GM18868 (cell line): ENCODE measurements around the gene MROH2A.

Source experiments
- ATAC-seq: cut with Tn5 transposase; IDR thresholded peaks from one replicate; pipeline ENCODE4 v1.9.1; 2021; ENCODE audit warnings: mild to moderate bottlenecking, moderate library complexity; ENCODE audit not compliant: unreplicated experiment

The MROH2A gene

DNA sequence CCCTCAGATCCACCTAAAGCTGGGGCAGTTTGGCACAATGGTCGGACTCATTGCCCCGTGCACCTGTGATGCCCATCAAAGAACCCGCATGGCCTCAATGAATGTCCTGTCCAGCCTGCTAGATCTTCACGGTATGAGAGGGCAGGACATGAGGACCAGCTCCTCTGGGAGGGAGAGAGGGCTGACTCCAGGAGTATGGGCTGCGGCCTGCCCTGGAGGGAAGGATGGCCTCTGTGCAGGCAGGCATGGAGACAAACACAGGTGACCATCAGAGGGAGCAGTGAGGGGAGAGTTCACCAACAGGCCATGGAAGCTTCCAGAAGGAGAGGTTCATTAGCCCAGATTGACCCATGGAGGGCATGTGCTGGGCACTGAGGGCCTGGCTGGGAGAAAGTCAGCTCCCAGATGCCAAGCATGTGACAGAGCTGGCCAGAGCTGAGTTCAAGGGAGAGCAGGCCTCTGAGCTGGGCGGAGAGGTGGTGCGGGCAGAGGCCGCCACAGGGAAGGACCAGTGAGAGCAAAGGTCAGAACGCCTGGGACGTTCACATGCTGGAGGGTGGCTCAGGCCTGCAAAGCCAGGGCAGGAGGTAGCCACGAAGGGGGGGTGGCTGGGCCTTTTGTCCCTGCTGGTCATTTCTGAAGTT is 40.0 kb downstream of the MROH2A start:
- no peak for ATAC-seq

DNA sequence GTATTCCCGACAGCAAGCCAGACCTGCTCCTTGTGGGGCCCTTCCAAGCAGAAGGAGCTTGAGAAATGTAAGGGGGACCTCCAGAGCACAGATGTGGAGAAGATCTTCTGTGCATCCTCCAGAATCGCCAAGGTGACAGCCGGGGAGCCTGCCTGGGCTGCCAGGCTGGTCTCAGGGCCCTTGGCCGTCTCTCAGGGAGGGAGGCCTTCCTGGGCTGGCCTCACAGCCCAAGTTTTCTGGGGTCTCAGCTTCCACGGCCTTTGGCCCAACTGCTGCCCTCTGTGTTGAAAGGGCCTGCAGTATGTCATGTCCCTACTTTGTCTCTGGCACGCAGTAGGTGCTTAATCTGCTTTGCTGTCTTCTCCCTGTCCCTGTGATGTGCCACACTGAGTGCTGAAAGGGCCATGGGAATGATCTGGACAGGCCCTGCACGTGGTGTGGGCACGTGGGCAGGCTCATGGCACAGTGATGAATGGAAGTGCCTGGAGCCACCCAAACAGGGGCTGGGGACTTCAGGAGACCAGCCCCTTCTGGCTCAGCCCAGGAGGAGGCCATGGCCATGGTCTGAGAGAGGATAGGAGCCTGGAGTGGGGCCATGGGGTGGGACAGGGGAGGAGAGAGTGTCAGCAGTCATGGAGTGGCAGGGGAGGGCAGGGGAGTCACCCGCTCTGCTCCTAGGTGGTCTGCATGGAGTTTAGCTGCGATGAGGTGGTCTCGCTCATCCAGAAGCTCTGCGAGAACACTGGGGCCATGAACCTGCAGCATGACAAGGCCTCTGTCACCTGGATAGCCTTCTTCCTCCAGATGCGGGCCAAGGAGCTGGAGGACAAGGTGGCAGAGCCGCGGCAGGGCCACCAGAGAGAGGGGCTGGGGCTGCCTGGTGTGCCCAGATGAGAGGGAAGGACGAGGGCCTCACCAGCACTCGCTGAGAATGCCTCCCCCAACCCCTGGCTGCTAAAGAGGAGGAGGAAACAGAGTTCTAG is 40.8 kb downstream of the MROH2A start:
- no peak for ATAC-seq

DNA sequence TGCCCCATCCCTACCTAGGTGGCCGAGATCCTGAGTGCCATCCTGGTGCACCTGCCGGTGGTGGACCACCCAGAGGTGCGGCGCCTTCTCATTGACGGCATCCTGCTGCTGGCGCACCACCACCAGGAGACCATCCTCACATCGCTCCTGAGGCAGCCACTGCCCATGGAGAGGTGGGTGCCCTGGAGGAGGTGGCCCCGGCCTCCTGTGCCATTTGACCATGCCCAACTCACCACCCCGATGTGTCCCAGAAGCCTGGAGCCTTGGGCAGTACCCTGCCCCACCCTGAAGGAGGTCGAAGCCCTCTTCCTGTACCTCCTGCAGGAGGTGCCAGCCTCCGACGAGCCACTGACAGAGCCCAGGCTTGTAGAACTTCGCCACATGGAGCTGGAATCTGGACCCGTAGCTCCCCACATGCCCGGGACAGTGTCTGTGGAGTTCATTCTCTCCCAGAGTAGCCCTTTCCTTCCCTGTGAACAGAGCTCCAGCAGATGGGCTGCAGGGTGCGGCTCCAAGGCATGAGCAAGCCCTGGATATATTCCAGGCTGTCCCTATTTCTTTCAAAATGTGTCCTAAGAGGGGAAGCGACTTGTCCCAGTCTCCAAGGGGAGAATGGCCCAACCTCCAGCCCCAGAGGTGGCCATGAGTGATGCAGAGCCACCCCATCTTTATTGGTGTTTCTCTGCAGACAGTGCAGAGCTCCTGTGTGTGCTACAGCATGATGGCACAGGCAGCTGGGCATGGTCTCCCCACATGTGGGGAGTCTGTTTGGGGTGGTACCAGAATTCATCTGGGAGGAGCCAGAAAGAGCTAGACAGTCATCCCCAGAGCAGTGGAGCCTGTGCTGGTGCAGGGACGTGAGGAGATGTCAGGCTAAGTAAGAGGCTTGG is 42.0 kb downstream of the MROH2A start:
- no peak for ATAC-seq

DNA sequence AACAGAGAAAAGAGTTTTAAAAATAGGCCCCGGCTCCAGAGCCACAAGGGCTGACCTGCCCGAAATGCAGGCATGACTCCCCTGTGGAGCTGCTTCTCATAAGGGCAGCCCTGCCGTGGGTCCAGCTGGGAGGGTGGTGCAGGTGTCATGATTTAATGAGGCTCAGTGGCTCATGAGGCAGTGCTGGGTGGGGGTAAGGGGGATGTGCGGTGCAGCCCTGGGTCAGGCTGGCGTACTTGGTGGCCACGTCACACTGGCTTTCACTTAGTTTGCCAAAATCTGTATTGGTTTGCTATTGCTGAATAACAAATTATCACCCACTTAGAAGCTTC is 42.6 kb downstream of the MROH2A start:
- no peak for ATAC-seq

DNA sequence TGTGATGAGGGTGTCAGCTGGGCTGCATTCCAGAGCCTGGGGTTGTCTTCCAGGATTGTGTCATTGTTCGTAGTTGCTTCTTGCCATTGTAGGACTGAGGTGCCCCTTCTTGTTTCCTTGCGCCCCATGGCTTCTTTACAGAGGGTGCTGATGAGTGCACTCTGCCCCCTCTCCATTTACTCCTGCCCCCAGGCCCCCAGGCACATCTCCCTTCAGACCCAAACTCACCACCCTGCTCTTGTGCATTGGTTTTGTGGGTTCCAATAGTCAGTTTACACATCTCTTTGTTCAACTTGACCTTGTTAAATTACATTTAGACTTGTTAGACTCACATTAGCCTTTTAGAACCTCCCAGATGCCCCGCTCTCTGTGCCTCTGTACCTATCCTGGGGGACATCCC is 43.1 kb downstream of the MROH2A start:
- ATAC-seq, result no peak

DNA sequence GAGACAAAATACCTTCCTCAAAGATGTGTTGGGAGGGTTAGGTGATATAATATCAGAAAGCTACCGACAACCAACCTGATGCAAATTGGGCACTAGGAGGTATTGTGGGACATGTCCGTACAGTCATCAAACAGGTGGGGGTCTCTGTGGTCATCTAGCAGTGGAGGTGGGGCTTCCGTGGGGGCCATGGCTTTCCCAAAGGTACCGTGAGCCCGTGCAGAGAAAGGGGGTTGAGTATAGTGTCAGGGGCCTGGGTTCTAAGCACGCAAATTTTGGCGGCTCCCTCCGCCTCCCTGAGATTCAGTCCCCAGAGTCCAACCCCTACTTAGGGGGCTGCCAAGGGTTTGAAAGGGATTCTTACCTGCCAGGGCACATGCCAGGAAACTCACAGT is 43.6 kb downstream of the MROH2A start:
- no peak for ATAC-seq

DNA sequence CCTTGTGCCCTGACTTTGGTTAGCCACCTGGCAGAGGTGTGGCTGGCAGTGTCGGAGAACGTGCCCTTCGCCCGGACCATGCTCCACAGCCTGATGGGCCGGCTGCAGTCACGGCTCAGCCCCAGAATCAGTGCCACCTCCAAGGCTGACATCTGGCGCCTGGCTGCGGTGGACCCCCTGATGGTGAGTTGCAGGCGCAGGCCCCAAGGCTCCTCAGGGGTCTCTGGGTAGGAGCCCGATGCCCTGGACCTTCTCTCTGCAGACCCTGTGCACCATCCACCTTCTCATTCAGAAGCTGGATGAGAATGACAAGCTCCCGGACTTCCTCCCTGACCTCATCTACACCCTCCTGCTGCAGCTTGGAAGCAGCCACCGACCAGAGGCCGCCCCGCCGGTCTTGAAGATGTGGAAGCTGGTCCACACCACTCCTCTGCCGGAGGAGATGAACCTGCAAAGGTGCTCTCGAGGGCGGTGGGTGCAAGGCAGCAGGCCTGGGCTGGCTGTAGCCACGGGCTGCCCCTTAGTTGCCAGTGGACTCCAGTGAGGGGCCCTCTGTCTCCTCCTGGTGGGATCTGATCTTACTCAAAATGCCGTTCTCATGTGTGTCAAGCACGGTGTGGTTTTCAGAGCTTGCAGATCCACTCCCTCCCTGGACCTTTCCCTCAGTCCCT is 44.1 kb downstream of the MROH2A start:
- ATAC-seq, result no peak

DNA sequence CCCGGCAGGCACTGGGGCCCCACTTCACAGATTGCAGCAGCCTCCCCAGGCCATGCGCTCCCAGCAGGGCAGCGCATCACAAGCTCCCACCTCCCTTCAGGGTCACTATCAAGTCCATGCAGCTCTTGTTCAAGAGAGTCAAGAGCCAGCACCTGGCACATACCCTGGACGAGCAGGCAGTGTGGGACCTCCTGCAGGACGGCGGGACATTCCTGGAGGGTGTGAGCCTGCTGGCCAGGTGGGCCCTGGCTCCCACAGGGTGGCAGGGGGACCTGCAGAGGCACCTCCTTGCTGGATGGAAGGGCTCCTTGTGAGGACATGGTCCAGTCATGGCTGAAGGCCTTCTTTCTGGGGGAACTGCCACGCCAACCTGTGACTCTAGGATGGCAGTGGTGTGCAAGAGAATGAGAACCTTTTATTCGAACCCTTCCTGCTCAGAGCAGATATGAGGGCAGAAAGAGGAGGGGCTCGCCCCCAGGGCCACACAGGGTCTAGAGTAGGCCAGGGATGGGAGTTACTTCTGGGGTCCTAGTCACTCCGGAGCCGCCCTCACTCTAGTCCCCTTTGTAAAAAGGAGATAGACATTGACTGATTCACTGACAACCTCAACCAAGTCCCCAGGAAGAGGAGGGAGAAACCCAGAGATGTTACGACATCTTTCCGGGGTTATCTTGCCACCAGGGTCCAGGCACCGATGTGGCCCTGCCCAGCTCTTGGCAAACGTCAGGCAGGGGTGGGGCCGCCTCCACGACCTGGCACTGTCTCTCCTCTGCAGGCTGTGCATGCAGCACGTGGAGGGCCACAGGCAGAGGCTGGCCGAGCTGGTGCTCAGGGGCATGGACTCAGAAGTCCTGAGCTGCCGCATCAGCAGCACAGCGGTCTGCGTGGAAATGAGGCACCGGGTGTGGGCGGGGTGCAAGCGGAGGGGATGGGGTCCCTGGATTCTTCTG is 44.9 kb downstream of the MROH2A start:
- no peak for ATAC-seq

DNA sequence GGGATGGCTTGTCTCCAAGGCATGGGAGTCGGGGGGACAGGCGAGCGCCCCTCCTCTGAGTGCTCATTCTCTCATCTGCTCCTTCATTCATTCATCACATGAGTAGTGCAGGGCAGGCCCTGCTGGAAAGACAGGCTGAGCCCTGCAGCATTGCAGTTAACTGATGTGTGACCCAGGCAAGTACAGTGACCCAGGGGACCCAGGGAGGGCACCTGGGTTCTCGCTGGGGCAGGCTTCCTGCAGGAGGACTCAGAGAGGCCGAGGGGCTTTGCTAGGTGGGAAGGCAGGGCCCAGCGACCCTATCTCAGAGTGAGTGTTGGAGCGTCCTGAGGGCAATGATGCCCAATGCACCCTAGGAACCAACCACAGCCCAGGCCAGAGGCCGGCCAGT is 45.6 kb downstream of the MROH2A start:
- no peak for ATAC-seq

DNA sequence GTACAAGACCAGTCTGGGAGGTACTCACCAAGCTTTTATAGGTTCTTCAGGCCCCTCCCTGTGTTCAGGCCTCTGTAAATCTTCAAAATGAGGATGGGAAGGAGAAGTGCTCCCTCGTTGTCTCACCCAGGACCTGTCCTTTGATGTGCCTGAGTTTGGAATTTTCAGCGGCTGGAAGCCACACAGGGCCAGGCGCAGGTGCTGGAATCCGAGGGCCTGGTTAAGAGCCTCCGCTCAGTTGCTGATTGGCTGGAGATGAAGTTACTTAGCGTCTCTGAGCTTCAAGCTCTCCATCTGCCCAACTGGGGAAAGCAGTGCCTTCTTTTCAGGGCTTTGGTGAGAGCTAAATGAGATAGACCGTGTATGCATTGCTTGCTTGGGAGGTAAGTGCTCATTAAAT is 46.2 kb downstream of the MROH2A start:
- ATAC-seq, result no peak

DNA sequence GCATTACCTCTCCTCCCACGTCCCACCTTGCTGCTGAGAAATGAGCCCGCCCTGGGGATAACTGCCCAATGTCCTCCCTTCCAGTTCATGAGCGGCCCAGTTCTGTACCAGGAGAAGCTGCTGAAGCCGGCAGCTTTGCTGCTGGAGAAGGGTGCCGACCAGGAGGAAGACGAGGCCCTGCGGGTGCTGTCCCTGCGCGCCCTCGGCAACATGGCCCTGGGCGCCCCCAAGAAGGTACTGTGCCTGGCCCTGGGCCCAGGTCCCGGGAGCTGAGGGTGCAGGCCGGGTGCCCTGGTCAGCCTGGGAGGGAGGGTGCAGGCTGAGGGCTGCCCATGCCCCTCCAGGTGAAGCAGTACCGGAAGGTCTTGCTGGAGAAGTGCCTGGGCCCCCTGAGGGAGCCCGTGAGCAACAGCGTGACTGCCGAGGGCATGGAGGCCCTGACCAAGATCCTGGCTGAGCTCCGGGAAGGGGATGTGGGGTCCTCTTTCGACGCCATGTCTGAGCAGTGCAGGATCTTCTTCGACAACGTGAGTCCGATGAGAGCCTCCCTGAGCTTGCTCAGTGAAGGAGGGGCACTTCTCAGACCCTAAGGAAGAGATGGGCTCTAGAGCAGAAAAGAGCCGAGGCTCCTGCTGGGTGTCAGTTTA is 50.5 kb downstream of the MROH2A start:
- ATAC-seq, result no peak

DNA sequence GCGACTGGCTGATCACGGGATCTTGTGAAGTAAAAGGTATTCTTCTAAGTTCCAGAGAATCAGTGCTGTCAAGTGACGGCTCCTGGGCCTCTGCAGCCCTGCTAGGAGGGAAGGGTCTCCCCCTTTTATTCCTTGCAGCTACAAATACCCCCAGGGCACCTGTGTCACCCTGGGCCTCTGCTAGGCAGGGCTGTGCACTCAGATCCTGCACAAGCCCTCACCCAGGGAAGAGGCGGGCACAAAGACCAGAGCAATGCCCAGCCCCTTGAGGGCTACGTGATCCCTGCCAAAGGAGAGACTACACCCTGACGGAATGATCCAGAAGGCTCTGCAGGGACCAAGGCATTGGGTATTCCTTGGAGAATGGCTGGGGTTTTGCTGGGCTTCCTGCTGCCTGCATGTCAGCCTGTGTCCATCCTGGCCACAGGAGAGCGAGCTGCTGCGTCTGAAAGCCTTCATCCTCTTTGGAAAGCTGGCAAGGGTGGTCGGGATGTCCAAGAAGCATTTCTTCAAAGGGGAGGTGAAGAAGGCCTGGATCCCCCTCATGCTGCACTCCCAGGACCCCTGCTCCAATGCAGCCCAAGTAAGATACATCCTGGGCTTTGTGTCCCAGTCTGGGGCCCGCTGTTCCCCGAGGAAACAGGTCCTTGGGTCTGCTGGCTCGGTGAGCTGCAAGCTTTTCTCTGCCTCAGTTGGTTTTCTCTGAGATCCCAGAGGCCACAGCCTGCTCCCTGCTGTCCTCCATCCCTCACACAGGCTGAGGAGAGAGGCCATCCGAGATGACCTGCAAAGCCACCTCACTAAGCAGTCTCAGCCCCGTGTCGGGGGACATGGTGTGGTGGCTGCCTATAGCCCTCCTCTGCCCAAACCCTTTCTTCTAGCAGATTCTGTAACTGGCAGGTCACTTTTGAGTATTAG is 51.3 kb downstream of the MROH2A start:
- no peak for ATAC-seq

DNA sequence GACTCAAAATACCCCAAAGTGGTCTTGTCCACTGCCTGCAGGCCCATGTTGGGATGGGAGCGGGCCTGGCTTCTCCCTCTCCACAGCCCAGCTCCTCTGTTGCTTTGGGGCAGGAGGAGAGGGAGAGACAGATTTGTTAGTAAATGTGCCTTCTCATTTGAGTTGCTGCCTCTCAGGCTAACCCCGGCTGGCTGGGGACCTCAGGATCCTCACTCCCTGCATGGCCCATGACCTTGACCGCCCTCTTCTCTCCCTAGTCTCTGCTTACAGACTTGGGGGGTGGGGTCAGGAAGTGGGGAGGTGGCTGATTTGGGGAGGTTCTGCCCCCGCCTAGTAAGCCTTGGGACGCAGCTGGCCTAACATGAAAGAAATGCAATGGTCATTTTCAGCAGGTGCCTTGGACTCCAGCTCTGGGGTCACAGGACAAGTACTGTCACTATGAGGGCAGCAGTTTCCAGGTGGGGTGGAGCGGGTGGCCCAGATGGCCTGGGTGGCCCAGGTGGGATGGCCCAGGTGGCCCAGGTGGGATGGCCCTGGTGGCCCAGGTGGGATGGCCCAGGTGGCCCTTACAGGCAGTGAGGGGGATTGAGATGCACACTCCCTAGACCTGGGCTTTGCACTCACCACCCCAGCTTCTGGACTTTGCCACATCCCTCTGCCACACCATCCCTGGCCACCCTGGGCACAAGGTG is 52.1 kb downstream of the MROH2A start:
- ATAC-seq, result no peak

DNA sequence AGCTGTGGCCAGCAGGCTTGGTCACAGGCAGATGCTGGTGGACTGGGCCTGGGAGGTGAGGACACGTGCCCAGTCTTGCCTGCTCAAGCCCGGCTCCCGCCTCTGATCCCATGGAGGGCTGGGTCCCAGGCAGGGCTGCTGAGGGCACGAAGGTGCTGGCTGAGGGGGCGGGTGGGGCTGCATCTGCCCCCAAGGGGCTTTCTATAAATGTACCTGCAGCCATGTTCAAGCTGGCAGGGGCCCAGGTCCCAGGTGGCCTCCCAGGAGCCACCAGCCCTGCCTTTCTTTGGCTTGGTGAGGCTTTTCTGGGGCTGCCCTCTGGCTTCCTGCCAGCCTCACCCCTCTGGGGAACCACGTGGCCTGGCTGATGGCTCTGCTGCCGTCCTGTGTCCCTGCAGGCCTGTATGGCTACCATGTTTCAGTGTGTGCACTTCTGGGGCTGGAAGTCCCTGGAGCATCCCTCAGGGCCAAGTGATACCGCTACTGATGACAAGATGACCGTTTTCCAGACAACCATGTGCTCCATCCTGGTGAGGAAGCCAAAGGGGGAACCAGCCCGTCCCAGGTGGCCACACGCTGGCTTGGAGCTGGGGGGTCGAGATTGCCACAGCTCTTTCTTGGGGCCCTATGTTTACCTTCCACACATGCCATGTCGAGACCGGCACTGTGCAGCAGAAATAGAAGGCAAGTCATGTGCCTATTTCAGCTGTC is 53.0 kb downstream of the MROH2A start:
- no peak for ATAC-seq

DNA sequence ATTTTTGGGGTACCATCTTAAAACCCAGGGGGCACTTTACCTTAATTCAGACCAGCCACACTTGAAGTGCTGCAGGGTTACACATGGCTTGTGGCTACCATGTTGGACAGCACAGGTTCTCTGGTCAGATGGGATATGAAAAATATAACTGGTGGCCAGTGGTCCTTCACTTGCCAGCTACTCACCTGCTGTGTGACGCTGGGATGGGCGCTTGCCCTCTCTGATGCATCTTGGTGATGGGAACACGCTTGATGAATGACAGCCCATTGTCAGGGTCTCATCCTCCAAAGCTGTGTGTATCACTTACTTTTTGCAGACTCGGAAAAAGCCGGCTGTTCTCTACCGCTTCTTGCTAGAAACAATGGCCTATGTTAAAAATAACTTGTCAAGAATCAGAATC is 53.7 kb downstream of the MROH2A start:
- ATAC-seq, result no peak

DNA sequence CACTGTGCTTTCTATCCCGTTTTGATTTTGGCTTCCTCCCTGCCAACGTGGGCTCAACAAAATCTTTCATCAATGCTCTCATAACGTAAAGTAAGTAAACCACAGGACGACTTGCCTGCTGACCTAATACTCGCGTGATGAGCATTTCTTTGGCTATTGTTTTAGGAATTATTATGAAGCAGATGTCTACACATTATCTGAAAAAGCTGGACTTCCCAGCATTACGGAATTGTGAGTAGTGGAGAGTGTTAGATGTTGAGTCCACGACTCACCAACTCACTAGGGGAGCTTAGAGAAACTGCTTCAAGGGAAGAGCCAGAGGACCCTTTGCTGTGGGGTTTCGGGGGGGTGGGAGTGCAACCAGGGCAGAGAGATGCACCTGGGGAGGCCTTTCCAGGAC is 54.3 kb downstream of the MROH2A start:
- no peak for ATAC-seq

DNA sequence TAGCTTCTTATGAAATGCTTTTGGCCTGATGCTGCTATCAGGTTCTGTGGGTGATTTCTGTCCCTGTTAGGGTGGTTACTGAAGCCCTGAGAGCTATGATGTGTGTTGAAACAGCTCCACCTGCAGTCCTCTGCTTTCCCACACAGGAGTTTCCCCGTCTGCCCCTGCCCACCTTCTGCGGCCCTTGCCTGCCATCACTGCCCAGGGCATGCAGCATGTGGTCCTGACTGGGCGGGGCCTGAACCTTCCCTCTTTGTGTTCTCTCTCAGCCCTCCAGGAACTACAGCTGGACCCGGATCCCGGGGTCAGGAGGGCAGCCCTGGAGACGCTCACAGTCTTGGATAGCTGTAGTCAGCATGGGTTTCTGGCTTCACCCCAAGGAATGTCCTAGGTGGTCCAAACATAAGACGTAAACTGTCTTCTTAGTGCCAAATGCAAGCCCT is 54.8 kb downstream of the MROH2A start:
- no peak for ATAC-seq
